ENCODE results near the gene SDC4.

SDC4 gene

GRCh38 chr20:45282700-45283550 is 65.3 kb downstream of the SDC4 start:
- TF ChIP-seq CTCF (conservative IDR thresholded peaks at IDR 0.05; ENCODE audit: low read depth, low read length) = no peak
- DNase-seq (ENCODE audit: low read depth) = no peak
- no peak overlapping the region for H3K4me3 ChIP-seq (ENCODE audit: low read depth, low read length)

DNA sequence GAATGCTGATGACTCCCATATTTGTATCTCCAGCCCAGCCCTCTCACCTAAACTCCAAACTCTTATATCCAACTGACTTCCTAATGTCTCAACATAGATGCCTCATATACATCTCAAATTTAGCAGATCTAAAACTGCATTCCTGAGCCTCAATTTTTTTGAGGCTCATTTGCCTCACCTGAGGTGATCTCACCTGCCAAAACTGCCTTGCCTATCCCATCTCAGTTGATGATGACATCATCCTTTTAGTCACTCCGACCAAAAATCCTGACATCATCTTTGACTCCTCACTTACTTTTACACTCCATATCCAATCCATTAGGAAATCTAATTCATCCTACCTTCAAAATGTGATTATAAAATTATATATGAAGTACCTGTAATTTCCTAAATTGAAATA is 68.2 kb downstream of the SDC4 start:
- DNase-seq (ENCODE audit: low read depth) = no peak
- TF ChIP-seq CTCF (conservative IDR thresholded peaks at IDR 0.05; ENCODE audit: low read depth, low read length) = no peak
- no peak overlapping the region for H3K4me3 ChIP-seq (ENCODE audit: low read depth, low read length)

GRCh38 chr20:45275338-45275737 is 72.9 kb downstream of the SDC4 start:
- H3K4me3 ChIP-seq (ENCODE audit: low read depth, low read length) = no peak overlapping the region
- DNase-seq (ENCODE audit: low read depth) = no peak
- TF ChIP-seq CTCF (conservative IDR thresholded peaks at IDR 0.05; ENCODE audit: low read depth, low read length) = no peak

Data from choroid plexus epithelial cell (primary cell).